Memory B cell (primary cell): ENCODE results near the gene PARL.
"Not testable (repeated sequence)": the region's sequence is repeated elsewhere in the genome, so short reads cannot be mapped to it uniquely, and the experiment has no call there.

ENCODE experiments used
- ATAC-seq: fragments of 150-1000 bp; cut with Tn5 transposase; 2 replicates; pipeline ENCODE4 v1.10.0; 2021; ENCODE audit warnings: low read depth, mild to moderate bottlenecking, moderate library complexity
- DNase-seq, 2 donors: peaks; one replicate each; pipeline ENCODE4 v3.0.0; 2022; ENCODE audit warnings: low spot score in 2 of 2
- H3K27ac Mint-ChIP-seq: one replicate; pipeline ENCODE4 v1.8.0; 2022; ENCODE audit warnings: mild to moderate bottlenecking, moderate library complexity, mixed read lengths
- H3K27me3 Mint-ChIP-seq: one replicate; pipeline ENCODE4 v1.8.0; 2022; ENCODE audit warnings: mixed read lengths
- H3K36me3 Mint-ChIP-seq: one replicate; pipeline ENCODE4 v1.8.0; 2022; ENCODE audit warnings: mild to moderate bottlenecking, mixed read lengths
- H3K4me1 Mint-ChIP-seq: one replicate; pipeline ENCODE4 v1.8.0; 2022; ENCODE audit warnings: mixed read lengths
- H3K4me3 Mint-ChIP-seq: one replicate; pipeline ENCODE4 v1.8.0; 2022; ENCODE audit warnings: mild to moderate bottlenecking, moderate library complexity, mixed read lengths
- H3K9me3 Mint-ChIP-seq: one replicate; pipeline ENCODE4 v1.8.0; 2022; ENCODE audit warnings: mixed read lengths

The PARL gene

GRCh38 chr3:183792976-183793375, 91.7 kb downstream of the PARL start:
- Mint-ChIP-seq H3K36me3 (peaks cover 39% of the 10 kb centered on the region), H3K27me3 (no peaks in the 10 kb centered on the region), H3K27ac (no peak overlapping the region), H3K4me3 (no peak overlapping the region), H3K4me1 (no peaks in the 10 kb centered on the region), H3K9me3 (no peaks in the 10 kb centered on the region)
- DNase-seq (no peak), ATAC-seq (no peak)

- H3K27ac Mint-ChIP-seq, result no peak overlapping the region
- no peak for ATAC-seq
- H3K4me1 Mint-ChIP-seq, result no peaks in the 10 kb centered on the region
- H3K4me3 Mint-ChIP-seq, result no peak overlapping the region
- no peak for DNase-seq
- H3K36me3 Mint-ChIP-seq, result peaks cover 47% of the 10 kb centered on the region
- no peaks in the 10 kb centered on the region for H3K9me3 Mint-ChIP-seq
- H3K27me3 Mint-ChIP-seq, result no peaks in the 10 kb centered on the region
Measured at GRCh38 chr3:183790700-183791099, 94.0 kb downstream of the PARL start.

GRCh38 chr3:183789826-183790225, 94.9 kb downstream of the PARL start:
- no peak for DNase-seq
- H3K4me3 Mint-ChIP-seq, result no peak overlapping the region
- H3K27me3 Mint-ChIP-seq, result no peaks in the 10 kb centered on the region
- H3K27ac Mint-ChIP-seq, result no peak overlapping the region
- ATAC-seq, result no peak
- no peaks in the 10 kb centered on the region for H3K4me1 Mint-ChIP-seq
- peaks cover 47% of the 10 kb centered on the region for H3K36me3 Mint-ChIP-seq
- H3K9me3 Mint-ChIP-seq, result no peaks in the 10 kb centered on the region

- peaks cover 43% of the 10 kb centered on the region for H3K36me3 Mint-ChIP-seq
- not testable (repeated sequence) for H3K27ac Mint-ChIP-seq, H3K4me1 Mint-ChIP-seq, H3K4me3 Mint-ChIP-seq, H3K27me3 Mint-ChIP-seq, DNase-seq, H3K9me3 Mint-ChIP-seq, ATAC-seq
Measured at GRCh38 chr3:183784503-183784902, 100.2 kb downstream of the PARL start.

- Mint-ChIP-seq H3K36me3 (peaks cover 36% of the 10 kb centered on the region), H3K4me1 (no peaks in the 10 kb centered on the region), H3K27me3 (no peaks in the 10 kb centered on the region), H3K27ac (no peak overlapping the region), H3K9me3 (no peaks in the 10 kb centered on the region), H3K4me3 (no peak overlapping the region)
- ATAC-seq (no peak), DNase-seq (no peak)
Measured at GRCh38 chr3:183782576-183783276, 102.0 kb downstream of the PARL start.

GRCh38 chr3:183781246-183781645, 103.4 kb downstream of the PARL start:
- Mint-ChIP-seq H3K4me1 (no peaks in the 10 kb centered on the region), H3K4me3 (no peak overlapping the region), H3K27me3 (no peaks in the 10 kb centered on the region), H3K9me3 (no peaks in the 10 kb centered on the region), H3K36me3 (peaks cover 30% of the 10 kb centered on the region), H3K27ac (no peak overlapping the region)
- DNase-seq, result no peak
- no peak for ATAC-seq

GRCh38 chr3:183779896-183780465, 104.7 kb downstream of the PARL start:
- DNase-seq, result no peak
- no peak for ATAC-seq
- Mint-ChIP-seq H3K27ac (no peak overlapping the region), H3K9me3 (no peaks in the 10 kb centered on the region), H3K4me3 (no peak overlapping the region), H3K27me3 (no peaks in the 10 kb centered on the region), H3K4me1 (no peaks in the 10 kb centered on the region), H3K36me3 (peaks cover 30% of the 10 kb centered on the region)
